Endothelial cell of umbilical vein (primary cell): ENCODE data around the gene MTFP1. TPM values are rescaled to one million over a fixed set of nuclear protein-coding genes. Genes with fewer than 3 reads are reported as not detected.

ENCODE experiments used
- BruUV-seq: library from RNA; stranded (reverse); fragments of 400-500 nt; replicated peaks from 2 replicates; lab custom pipeline; 2021; lab: Mats Ljungman, UMichigan
- CTCF ChIA-PET: fragments of 300-600, 350-600 bp; sonication (Branson Sonifier 250); formaldehyde crosslinking; loops from one replicate; lab custom pipeline; 2021; ENCODE audit warnings: antibody characterized with exemption, inconsistent platforms; lab: Charles Lee
- POLR2A ChIA-PET: fragments of 300-600, 350-600 bp; sonication (Branson Sonifier 250); formaldehyde crosslinking; loops from one replicate; lab custom pipeline; 2021; ENCODE audit warnings: antibody characterized with exemption, inconsistent platforms; lab: Charles Lee
- DNase-seq: peaks from one replicate; pipeline ENCODE4 v3.0.0-alpha.2; 2011; ENCODE audit warnings: low read depth, low spot score
- FAIRE-seq: peaks from 2 replicates; lab custom pipeline; 2011; peaks lifted over from hg19 to GRCh38; lab: Jason Lieb, UNC
- H2AFZ ChIP-seq: 2 replicates; pipeline ENCODE4 v1.6.0; 2012; ENCODE audit warnings: low read depth, low read length, control low read depth, inconsistent platforms
- H3K27ac ChIP-seq: 2 replicates; pipeline ENCODE4 v1.5.1; 2011; ENCODE audit warnings: low read depth, mild to moderate bottlenecking, control low read depth, low read length, moderate library complexity; ENCODE audit not compliant: insufficient read depth
- H3K27me3 ChIP-seq, 2 experiments: 2 replicates each; pipeline versions ENCODE4 v1.6.0 to v1.6.1; 2011; ENCODE audit warnings: low read length in 2 of 2, mixed read lengths in 1 of 2; ENCODE audit not compliant: control insufficient read depth in 2 of 2, insufficient read depth in 2 of 2
- H3K36me3 ChIP-seq, 2 experiments: 2 replicates in 1 of 2; 3 replicates in 1 of 2; pipeline ENCODE4 v1.5.1; 2011; ENCODE audit warnings: low read length in 2 of 2, mild to moderate bottlenecking in 1 of 2, moderate library complexity in 1 of 2; ENCODE audit not compliant: control insufficient read depth in 2 of 2, insufficient read depth in 2 of 2; ENCODE audit errors: extremely low read depth in 1 of 2
- H3K4me1 ChIP-seq: 3 replicates; pipeline ENCODE4 v1.5.1; 2011; ENCODE audit warnings: mild to moderate bottlenecking, low read length; ENCODE audit not compliant: control insufficient read depth, insufficient read depth; ENCODE audit errors: extremely low read depth
- H3K4me2 ChIP-seq: 2 replicates; pipeline ENCODE4 v1.6.1; 2011; ENCODE audit warnings: low read length, control low read depth, mixed read lengths; ENCODE audit not compliant: insufficient read depth
- H3K4me3 ChIP-seq, 3 experiments: fragments of 200-600 bp in 1 of 3; sonication (generic), shearing (Covaris generic) in 1 of 3; replicated peaks in 1 of 3; 2 replicates each; pipeline ENCODE4 v1.5.1; 2011 to 2016; ENCODE audit warnings: control low read depth in 3 of 3, low read length in 3 of 3, mild to moderate bottlenecking in 2 of 3, inconsistent platforms in 1 of 3, low read depth in 1 of 3, moderate library complexity in 1 of 3; ENCODE audit not compliant: insufficient read depth in 1 of 3
- H3K79me2 ChIP-seq: 2 replicates; pipeline ENCODE4 v1.6.0; 2012; ENCODE audit warnings: low read length, inconsistent platforms; ENCODE audit not compliant: control insufficient read depth, insufficient read depth
- H3K9ac ChIP-seq: replicated peaks from 2 replicates; pipeline ENCODE3; 2011; ENCODE audit warnings: low read length, control low read depth; ENCODE audit not compliant: insufficient read depth; ENCODE audit errors: extremely low read depth
- H3K9me1 ChIP-seq: replicated peaks from 3 replicates; pipeline ENCODE4 v1.6.0; 2011; ENCODE audit warnings: mild to moderate bottlenecking, low read length; ENCODE audit not compliant: control insufficient read depth, insufficient read depth; ENCODE audit errors: extremely low read depth
- H3K9me3 ChIP-seq: replicated peaks from 2 replicates; pipeline ENCODE4 v1.5.1; 2012; ENCODE audit warnings: low read length, inconsistent platforms; ENCODE audit not compliant: control insufficient read depth, insufficient read depth
- H4K20me1 ChIP-seq: replicated peaks from 2 replicates; pipeline ENCODE3; 2011; ENCODE audit warnings: mild to moderate bottlenecking, low read length; ENCODE audit not compliant: control insufficient read depth, insufficient read depth; ENCODE audit errors: extremely low read depth
- CTCF ChIP-seq, 2 donors: IDR thresholded peaks; 1 replicate in 1 of 2; 2 replicates in 1 of 2; pipeline ENCODE4 v1.5.1; 2011; ENCODE audit warnings: low read length in 2 of 2, mild to moderate bottlenecking in 2 of 2, moderate library complexity in 2 of 2, control low read depth in 1 of 2, inconsistent platforms in 1 of 2, low read depth in 1 of 2; ENCODE audit not compliant: insufficient read depth in 1 of 2; ENCODE audit errors: extremely low read depth in 1 of 2
- EZH2 ChIP-seq: IDR thresholded peaks from 2 replicates; pipeline ENCODE4 v1.6.1; 2012; ENCODE audit warnings: borderline replicate concordance, low read depth, mild to moderate bottlenecking, moderate library complexity, low read length, inconsistent platforms; ENCODE audit not compliant: severe bottlenecking
- FOS ChIP-seq: IDR thresholded peaks from 2 replicates; pipeline ENCODE4 v1.6.1; 2011; ENCODE audit warnings: mild to moderate bottlenecking, low read length, moderate library complexity, borderline replicate concordance; ENCODE audit not compliant: insufficient read depth
- GATA2 ChIP-seq: IDR thresholded peaks from 2 replicates; pipeline ENCODE4 v1.7.0; 2011; ENCODE audit warnings: low read depth, mild to moderate bottlenecking, moderate library complexity, mixed read lengths, low read length; ENCODE audit not compliant: insufficient read length, insufficient read depth
- JUN ChIP-seq: IDR thresholded peaks from 2 replicates; pipeline ENCODE4 v1.6.1; 2011; ENCODE audit warnings: borderline replicate concordance, low read depth; ENCODE audit not compliant: insufficient read length, insufficient read depth
- MAX ChIP-seq: IDR thresholded peaks from 2 replicates; pipeline ENCODE4 v1.6.1; 2011; ENCODE audit not compliant: insufficient read depth, insufficient read length
- MYC ChIP-seq: IDR thresholded peaks from one replicate; pipeline ENCODE4 v1.6.1; 2011; ENCODE audit warnings: mild to moderate bottlenecking, low read depth, low read length
- POLR2A ChIP-seq: IDR thresholded peaks from 2 replicates; pipeline ENCODE4 v1.6.1; 2012; ENCODE audit warnings: low read depth, mild to moderate bottlenecking, control low read depth, low read length
- POLR2AphosphoS5 ChIP-seq: IDR thresholded peaks from 2 replicates; pipeline ENCODE4 v1.6.1; 2012; ENCODE audit warnings: low read depth, mild to moderate bottlenecking, control low read depth, low read length, moderate library complexity; ENCODE audit not compliant: insufficient read depth
- dilution Hi-C: fragments of 300-500 bp; cut with MboI; formaldehyde crosslinking; loops from one replicate; pipeline ENCODE4 v1.15.0; 2019; ENCODE audit warnings: low sequenced_read_pairs; ENCODE audit not compliant: extremely low pct_ligation_motif_present
- intact Hi-C: fragments of 100-400 bp; cut with micrococcal nuclease; formaldehyde crosslinking; loops from one replicate; pipeline ENCODE4 v1.10.0; 2022
- polyA plus RNA-seq, 4 experiments: library from polyadenylated mRNA; depleted of rRNA in 3 of 4; stranded (reverse) in 3 of 4; unstranded in 1 of 4; fragments of >200 nt; gene quantifications; 2 replicates each; pipeline versions ENCODE4 v1.2.1 to v1.2.3, GENCODE V29; 2011 to 2012; ENCODE audit warnings: missing spikeins in 1 of 4
- total RNA-seq: library from RNA; stranded (reverse); gene quantifications from 2 replicates; pipeline ENCODE4 v1.2.3, GENCODE V29; 2021

The MTFP1 gene
- total and polyA plus RNA-seq, 2 donors (not counting 3 experiments of a cell fraction or from before 2014, with no cell fraction given) = 30.3 to 41.9 TPM

- H3K9me3 ChIP-seq = no peaks in the 10 kb centered on the region
- no TSS peak for BruUV-seq
- no peaks in the 10 kb centered on the region for H4K20me1 ChIP-seq
- CTCF ChIA-PET = interaction anchor here (0.7 to 4.9 kb wide), 12 partner anchors 10 to 331 kb away, joined by 3 to 58 read pairs (median 5); partner anchors contain the start of genes RNF215 and SEC14L2
- peaks cover 59% of the 10 kb centered on the region for H3K4me1 ChIP-seq
- H3K4me2 ChIP-seq = peak overlapping the region; percentile 8
- H3K27ac ChIP-seq = peak overlapping the region; percentile 98
- H2AFZ ChIP-seq = peak overlapping the region; percentile 12
- TF ChIP-seq MAX = peak; percentile 90
- no peak for TF ChIP-seq CTCF (IDR thresholded peaks at IDR 0.05; ENCODE audit: extremely low read depth in 1 of 2, insufficient read depth in 1 of 2, low read depth in 1 of 2, low read length in 2 of 2)
- no peak for TF ChIP-seq FOS
- TF ChIP-seq EZH2 = no peak
- no peak for TF ChIP-seq MYC
- no peak for TF ChIP-seq JUN
- TF ChIP-seq POLR2A = peak; percentile 72
- peak; percentile 91 for TF ChIP-seq POLR2AphosphoS5
- no peak for TF ChIP-seq GATA2
- dilution Hi-C loops (no loop called here), intact Hi-C loops (loop anchor here (10.0 kb wide), 2 partner anchors 181 to 1039 kb away; partner anchors contain the start of genes AP1B1 and TCN2)
- DNase-seq = peak; percentile 100
- H3K9ac ChIP-seq = peak overlapping the region; percentile 82
- POLR2A ChIA-PET = interaction anchor here (1.1 to 1.6 kb wide), 4 partner anchors 21 to 136 kb away, joined by 4 to 5 read pairs (median 4); partner anchors contain the start of gene SEC14L2
- peaks cover 2% of the 10 kb centered on the region for H3K79me2 ChIP-seq
- no peaks in the 10 kb centered on the region for H3K9me1 ChIP-seq
- peaks cover 0 to 4% of the 10 kb centered on the region in 2 experiments for H3K36me3 ChIP-seq
- FAIRE-seq = peak; percentile 100
- H3K27me3 ChIP-seq = no peaks in the 10 kb centered on the region
- peak overlapping the region; percentile 2 to 28 (median 19) for H3K4me3 ChIP-seq
Measured at GRCh38 chr22:30423959-30424533, 1.5 kb upstream of the MTFP1 start.
